Smooth muscle cell of the brain vasculature (primary cell): Measurements from ENCODE around the gene ARL5C.

Source experiments
- DNase-seq: peaks from one replicate; pipeline ENCODE4 v3.0.0-alpha.2; 2012; ENCODE audit warnings: low read depth, low spot score

Gene ARL5C

GRCh38 chr17:39165841-39166349 is at the start of gene ARL5C:
Gene ARL5C, minus strand, starts transcription at chr17:39166161. Its CDS starts 401 bp downstream, at chr17:39165760.
- DNase-seq: no peak

GRCh38 chr17:39213852-39214251 is 47.9 kb upstream of the ARL5C start:
- DNase-seq: no peak

GRCh38 chr17:39212841-39213480 is 47.0 kb upstream of the ARL5C start:
- DNase-seq: no peak

GRCh38 chr17:39212195-39212810 is 46.3 kb upstream of the ARL5C start:
- no peak for DNase-seq

GRCh38 chr17:39210093-39210434 is 44.1 kb upstream of the ARL5C start:
- no peak for DNase-seq

GRCh38 chr17:39209317-39210092 is 43.5 kb upstream of the ARL5C start:
- peak; percentile 63 for DNase-seq

GRCh38 chr17:39208893-39209292 is 42.9 kb upstream of the ARL5C start:
- DNase-seq: no peak

- DNase-seq: no peak
These were observed 42.2 kb upstream of the ARL5C start for GRCh38 chr17:39208136-39208535.

GRCh38 chr17:39205112-39205526 is 39.2 kb upstream of the ARL5C start:
- no peak for DNase-seq

GRCh38 chr17:39204245-39204644 is 38.3 kb upstream of the ARL5C start:
- DNase-seq: no peak

GRCh38 chr17:39200957-39201510 is 35.1 kb upstream of the ARL5C start:
- no peak for DNase-seq

GRCh38 chr17:39200070-39200879 is 34.3 kb upstream of the ARL5C start, which contains the start of gene RPL19:
Gene RPL19, plus strand, starts transcription at chr17:39200283. Its CDS starts 62 bp downstream, at chr17:39200345.
- DNase-seq: no peak

- DNase-seq: peak; percentile 85
These were observed 33.8 kb upstream of the ARL5C start for GRCh38 chr17:39199820-39200069.

- no peak for DNase-seq
These were observed 32.2 kb upstream of the ARL5C start for GRCh38 chr17:39198186-39198566.

- peak; percentile 46 for DNase-seq
These were observed 31.6 kb upstream of the ARL5C start, which contains the start of gene CACNB1 for GRCh38 chr17:39197380-39198185. Gene CACNB1, minus strand, starts transcription at chr17:39197669. Its CDS starts 174 bp downstream, at chr17:39197495.

- DNase-seq: no peak
These were observed 30.9 kb upstream of the ARL5C start for GRCh38 chr17:39196808-39197291.

- no peak for DNase-seq
These were observed 30.4 kb upstream of the ARL5C start for GRCh38 chr17:39196241-39196807.

GRCh38 chr17:39195568-39196160 is 29.7 kb upstream of the ARL5C start:
- DNase-seq: no peak

- DNase-seq: no peak
These were observed 29.1 kb upstream of the ARL5C start for GRCh38 chr17:39194985-39195524.
